GM12872 (cell line): ENCODE data around the gene PRKAR1B.

Experiments used
- CTCF ChIP-seq: IDR thresholded peaks from 3 replicates; pipeline ENCODE4 v1.5.1; 2011; ENCODE audit warnings: low read depth, mild to moderate bottlenecking, low read length, moderate library complexity; ENCODE audit not compliant: insufficient read depth

Gene PRKAR1B

GRCh38 chr7:713139-713457 lies 14.0 kb downstream of the PRKAR1B start:
- TF ChIP-seq CTCF: no peak

GRCh38 chr7:712381-713138 lies 14.5 kb downstream of the PRKAR1B start:
- no peak for TF ChIP-seq CTCF

- TF ChIP-seq CTCF: no peak
Measured at GRCh38 chr7:711922-712380, 15.1 kb downstream of the PRKAR1B start.

- no peak for TF ChIP-seq CTCF
Measured at GRCh38 chr7:711093-711921, 15.8 kb downstream of the PRKAR1B start.

GRCh38 chr7:710161-710560 lies 16.9 kb downstream of the PRKAR1B start:
- no peak for TF ChIP-seq CTCF

GRCh38 chr7:707296-708000 lies 19.6 kb downstream of the PRKAR1B start:
- no peak for TF ChIP-seq CTCF

GRCh38 chr7:706721-707120 lies 20.4 kb downstream of the PRKAR1B start:
- no peak for TF ChIP-seq CTCF
